ENCODE data around the gene NCBP3.
"Not testable (repeated sequence)": the region's sequence is repeated elsewhere in the genome, so short reads cannot be mapped to it uniquely, and the experiment has no call there.

The NCBP3 gene

DNA sequence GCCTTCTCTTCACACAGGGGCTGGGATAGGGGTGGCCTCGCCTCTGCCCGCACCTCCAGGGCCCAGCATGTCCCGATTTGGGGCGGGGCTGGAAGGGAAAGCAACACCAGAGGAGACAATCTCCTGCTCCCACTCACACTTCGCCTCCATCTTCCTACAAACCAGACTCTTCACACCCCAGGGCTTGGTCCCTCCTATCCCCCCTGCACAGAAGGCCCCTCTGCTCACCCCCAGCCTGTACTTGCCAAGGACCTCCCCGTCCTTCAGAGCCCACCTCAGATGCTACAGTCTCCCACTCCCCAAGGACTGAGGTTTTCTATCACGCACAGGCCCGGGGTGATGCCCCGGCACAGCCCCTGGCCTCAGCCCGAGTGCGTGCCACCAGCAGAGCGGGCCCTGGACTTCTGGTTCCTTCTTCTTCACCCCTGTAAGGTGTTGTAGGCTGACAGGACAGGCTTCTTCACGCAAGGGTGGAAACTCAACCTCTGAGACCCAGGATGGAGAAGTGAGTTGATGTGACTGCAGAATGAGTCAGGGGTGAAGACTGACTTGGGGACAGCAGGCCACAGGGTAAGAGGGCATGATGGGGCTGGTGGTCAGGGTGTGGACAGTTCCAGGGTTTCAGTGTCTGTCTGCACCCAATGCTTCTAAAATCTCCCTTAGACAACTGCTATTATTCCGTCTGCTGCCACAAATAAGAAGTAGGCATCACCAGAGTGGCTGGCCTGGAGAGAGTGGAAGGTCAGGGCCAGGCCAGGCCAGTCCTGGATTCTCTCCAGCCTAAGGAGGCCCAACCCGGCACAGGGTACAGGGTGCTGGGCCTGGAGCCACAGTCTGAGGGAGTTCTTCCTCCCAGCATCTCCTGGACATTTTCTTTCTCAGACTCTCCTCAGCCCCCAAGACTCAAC is 47.5 kb downstream of the NCBP3 start:
- ATAC-seq: no peak
- DNase-seq (ENCODE audit: low spot score in 2 of 2): no peak

DNA sequence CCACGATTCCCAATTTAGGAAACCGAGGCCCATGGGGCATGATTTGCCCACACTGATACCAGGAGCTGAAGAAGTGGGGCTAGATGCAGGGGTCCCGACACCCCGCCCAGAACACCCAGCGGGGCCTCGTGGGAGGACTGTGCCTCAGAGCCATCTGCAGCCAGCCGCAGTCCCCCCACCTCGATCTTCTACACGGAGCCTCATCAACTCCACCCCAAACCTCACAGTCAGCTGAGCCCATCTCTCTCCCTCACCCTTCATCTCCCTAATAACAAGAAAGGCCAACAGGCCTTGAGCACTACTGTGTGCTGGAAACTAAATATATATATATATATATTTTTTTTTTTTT is 49.2 kb downstream of the NCBP3 start:
- H3K27ac Mint-ChIP-seq: peak overlapping the region; percentile 97
- peaks cover 74% of the 10 kb centered on the region for H3K4me1 Mint-ChIP-seq
- peak overlapping the region; percentile 80 for H3K4me3 Mint-ChIP-seq
- ATAC-seq (peak; percentile 38), DNase-seq (ENCODE audit: low spot score in 2 of 2) (no peak)
- peaks cover 51% of the 10 kb centered on the region for H3K36me3 Mint-ChIP-seq
- no peaks in the 10 kb centered on the region for H3K9me3 Mint-ChIP-seq

More for the DNA sequence above, 47.5 kb downstream of the NCBP3 start:
- Mint-ChIP-seq H3K4me1 (peaks cover 75% of the 10 kb centered on the region), H3K9me3 (no peaks in the 10 kb centered on the region), H3K27ac (peak overlapping the region; percentile 89), H3K36me3 (peaks cover 47% of the 10 kb centered on the region), H3K4me3 (peak overlapping the region; percentile 80)

- peak; percentile 72 to 96 for DNase-seq (ENCODE audit: low spot score in 2 of 2)
- Mint-ChIP-seq H3K36me3 (peaks cover 56% of the 10 kb centered on the region), H3K4me3 (peak overlapping the region; percentile 80), H3K4me1 (peaks cover 78% of the 10 kb centered on the region), H3K9me3 (no peaks in the 10 kb centered on the region), H3K27ac (peak overlapping the region; percentile 97)
- peak; percentile 88 for ATAC-seq
These were observed 49.8 kb downstream of the NCBP3 start for GRCh38 chr17:3796110-3796821.

GRCh38 chr17:3795390-3796102 is 50.5 kb downstream of the NCBP3 start:
- DNase-seq (ENCODE audit: low spot score in 2 of 2): no peak
- Mint-ChIP-seq H3K4me1 (peaks cover 73% of the 10 kb centered on the region), H3K9me3 (no peaks in the 10 kb centered on the region), H3K4me3 (peak overlapping the region; percentile 80), H3K27ac (peak overlapping the region; percentile 97), H3K36me3 (peaks cover 59% of the 10 kb centered on the region)
- ATAC-seq: peak; percentile 44

DNA sequence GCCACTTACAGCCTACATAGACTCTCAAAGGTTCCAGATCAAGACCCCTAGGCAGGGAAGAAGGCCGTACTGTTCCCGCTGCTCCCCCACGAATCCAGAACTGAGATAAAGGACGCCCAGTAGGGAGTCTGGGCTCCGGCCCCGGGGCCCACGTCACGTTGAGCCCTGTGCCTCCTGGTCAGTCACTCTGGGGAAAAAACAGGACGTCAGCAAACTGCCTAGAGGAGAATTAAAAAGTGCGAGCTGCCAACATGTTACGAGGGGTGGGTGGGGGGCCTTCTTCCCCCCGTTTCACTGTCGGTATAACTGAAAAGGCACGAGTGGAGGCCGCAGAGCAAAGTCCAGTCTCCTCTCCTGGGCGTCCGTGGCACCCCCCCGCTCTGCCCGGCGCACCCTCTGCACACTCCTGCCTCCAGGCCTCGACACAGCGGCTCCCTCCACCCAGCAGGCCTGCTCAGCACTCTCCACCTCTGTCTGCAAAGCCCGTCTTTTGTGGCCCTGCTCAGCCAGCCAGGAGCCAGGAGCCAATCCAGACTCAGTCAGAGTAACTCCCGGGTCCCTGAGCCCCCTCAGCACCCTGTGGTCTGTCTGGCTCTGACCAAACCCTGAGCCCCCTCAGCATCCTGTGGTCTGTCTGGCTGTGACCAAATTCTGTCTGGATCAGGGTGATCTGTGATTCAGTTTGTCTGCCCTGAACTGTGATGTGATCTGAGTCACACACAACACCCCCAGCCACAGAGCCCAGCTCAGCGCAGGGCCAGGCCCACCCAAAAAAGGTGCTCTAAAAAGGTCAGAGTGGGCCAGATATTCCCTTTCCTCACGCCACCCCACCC is 51.3 kb downstream of the NCBP3 start:
- peaks cover 77% of the 10 kb centered on the region for H3K4me1 Mint-ChIP-seq
- peak overlapping the region; percentile 97 for H3K27ac Mint-ChIP-seq
- H3K4me3 Mint-ChIP-seq: peak overlapping the region; percentile 80
- no peaks in the 10 kb centered on the region for H3K9me3 Mint-ChIP-seq
- DNase-seq (ENCODE audit: low spot score in 2 of 2) (peak; percentile 58 to 88), ATAC-seq (peak; percentile 80)
- peaks cover 67% of the 10 kb centered on the region for H3K36me3 Mint-ChIP-seq

- peaks cover 81% of the 10 kb centered on the region for H3K4me1 Mint-ChIP-seq
- peak overlapping the region; percentile 97 for H3K27ac Mint-ChIP-seq
- H3K36me3 Mint-ChIP-seq: peaks cover 73% of the 10 kb centered on the region
- not testable (repeated sequence) for ATAC-seq; DNase-seq (ENCODE audit: low spot score in 2 of 2); H3K9me3 Mint-ChIP-seq
- peak overlapping the region; percentile 80 for H3K4me3 Mint-ChIP-seq
These were observed 51.9 kb downstream of the NCBP3 start for GRCh38 chr17:3794152-3794551.

DNA sequence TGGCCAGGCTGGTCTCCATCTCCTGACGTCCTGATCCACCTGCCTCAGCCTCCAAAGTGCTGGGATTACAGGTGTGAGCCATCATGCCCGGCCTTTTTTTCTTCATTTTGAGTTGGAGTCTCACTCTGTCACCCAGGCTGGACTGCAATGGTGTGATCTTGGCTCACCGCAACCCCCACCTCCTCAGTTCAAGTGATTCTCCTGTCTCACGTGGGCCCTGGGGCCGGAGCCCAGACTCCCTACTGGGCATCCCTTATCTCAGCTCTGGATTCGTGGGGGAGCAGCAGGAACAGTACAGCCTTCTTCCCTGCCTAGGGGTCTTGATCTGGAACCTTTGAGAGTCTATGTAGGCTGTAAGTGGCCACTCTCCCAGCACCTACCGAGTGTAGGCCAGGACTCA is 52.8 kb downstream of the NCBP3 start:
- H3K36me3 Mint-ChIP-seq: peaks cover 74% of the 10 kb centered on the region
- not testable (repeated sequence) for DNase-seq (ENCODE audit: low spot score in 2 of 2); H3K27ac Mint-ChIP-seq; H3K4me3 Mint-ChIP-seq; ATAC-seq; H3K9me3 Mint-ChIP-seq
- H3K4me1 Mint-ChIP-seq: peaks cover 77% of the 10 kb centered on the region

GRCh38 chr17:3792481-3792880 is 53.6 kb downstream of the NCBP3 start:
- ATAC-seq: no peak

DNA sequence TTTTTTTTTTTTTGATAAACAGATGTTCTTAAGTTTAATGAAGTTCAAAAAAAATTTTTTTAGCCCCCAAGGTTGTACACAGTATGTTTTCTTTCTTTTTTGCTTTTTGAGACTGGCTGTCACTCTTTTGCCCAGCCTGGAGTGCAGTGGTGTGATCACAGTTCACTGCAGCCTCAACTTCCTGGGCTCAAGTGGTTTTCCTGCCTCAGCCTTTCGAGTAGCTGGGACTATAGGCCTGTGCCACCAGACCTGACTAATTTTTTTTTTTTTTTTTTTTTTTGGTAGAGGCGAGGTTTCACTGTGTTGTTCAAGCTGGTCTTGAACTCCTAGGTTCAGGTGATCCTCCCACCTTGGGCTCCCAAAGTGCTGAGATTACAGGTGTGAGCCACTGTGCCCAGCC is 57.8 kb downstream of the NCBP3 start:
- DNase-seq (ENCODE audit: low spot score in 2 of 2) (no peak), ATAC-seq (peak; percentile 45)
- H3K36me3 Mint-ChIP-seq: peaks cover 40% of the 10 kb centered on the region
- H3K27ac Mint-ChIP-seq: peak overlapping the region; percentile 52
- no peaks in the 10 kb centered on the region for H3K9me3 Mint-ChIP-seq
- no peak overlapping the region for H3K4me3 Mint-ChIP-seq
- peaks cover 53% of the 10 kb centered on the region for H3K4me1 Mint-ChIP-seq

More at GRCh38 chr17:3792481-3792880, 53.6 kb downstream of the NCBP3 start:
- DNase-seq (ENCODE audit: low spot score in 2 of 2): no peak
- peaks cover 71% of the 10 kb centered on the region for H3K36me3 Mint-ChIP-seq
- H3K4me3 Mint-ChIP-seq: no peak overlapping the region
- no peak overlapping the region for H3K27ac Mint-ChIP-seq
- peaks cover 76% of the 10 kb centered on the region for H3K4me1 Mint-ChIP-seq
- no peaks in the 10 kb centered on the region for H3K9me3 Mint-ChIP-seq

GRCh38 chr17:3785323-3785722 is 60.7 kb downstream of the NCBP3 start:
- not testable (repeated sequence) for H3K4me3 Mint-ChIP-seq; ATAC-seq; DNase-seq (ENCODE audit: low spot score in 2 of 2); H3K9me3 Mint-ChIP-seq
- peaks cover 32% of the 10 kb centered on the region for H3K4me1 Mint-ChIP-seq
- peaks cover 22% of the 10 kb centered on the region for H3K36me3 Mint-ChIP-seq
- H3K27ac Mint-ChIP-seq: peak overlapping the region; percentile 20

DNA sequence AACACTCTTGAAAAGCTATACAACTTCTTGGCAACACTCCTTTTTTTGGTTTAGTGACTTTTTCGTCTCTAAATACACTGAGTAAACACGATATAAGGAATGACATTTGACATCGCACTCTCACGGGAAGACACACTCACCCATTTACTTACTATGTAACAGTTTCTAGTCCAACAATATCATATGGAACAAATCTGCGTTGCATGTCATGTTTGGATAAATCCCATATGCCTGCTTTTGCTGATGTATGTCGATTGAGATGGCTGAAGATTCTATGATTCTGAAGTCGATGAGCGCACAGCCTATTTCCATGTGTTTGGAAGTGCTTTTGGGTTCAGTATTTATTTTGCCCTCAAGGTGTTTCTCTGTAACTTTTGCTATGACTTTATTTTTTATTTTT is 63.3 kb downstream of the NCBP3 start:
- ATAC-seq: no peak
- Mint-ChIP-seq H3K4me3 (no peak overlapping the region), H3K36me3 (no peaks in the 10 kb centered on the region)

GRCh38 chr17:3780986-3781385 is 65.1 kb downstream of the NCBP3 start:
- ATAC-seq: no peak
- no peaks in the 10 kb centered on the region for H3K9me3 Mint-ChIP-seq
- H3K4me1 Mint-ChIP-seq: peaks cover 8% of the 10 kb centered on the region
- no peak overlapping the region for H3K4me3 Mint-ChIP-seq
- peak overlapping the region; percentile 70 for H3K27ac Mint-ChIP-seq
- peaks cover 5% of the 10 kb centered on the region for H3K36me3 Mint-ChIP-seq
- DNase-seq (ENCODE audit: low spot score in 2 of 2): no peak

More for the DNA sequence above, 63.3 kb downstream of the NCBP3 start:
- Mint-ChIP-seq H3K9me3 (no peaks in the 10 kb centered on the region), H3K27ac (no peak overlapping the region), H3K4me1 (peaks cover 11% of the 10 kb centered on the region)
- no peak for DNase-seq (ENCODE audit: low spot score in 2 of 2)

DNA sequence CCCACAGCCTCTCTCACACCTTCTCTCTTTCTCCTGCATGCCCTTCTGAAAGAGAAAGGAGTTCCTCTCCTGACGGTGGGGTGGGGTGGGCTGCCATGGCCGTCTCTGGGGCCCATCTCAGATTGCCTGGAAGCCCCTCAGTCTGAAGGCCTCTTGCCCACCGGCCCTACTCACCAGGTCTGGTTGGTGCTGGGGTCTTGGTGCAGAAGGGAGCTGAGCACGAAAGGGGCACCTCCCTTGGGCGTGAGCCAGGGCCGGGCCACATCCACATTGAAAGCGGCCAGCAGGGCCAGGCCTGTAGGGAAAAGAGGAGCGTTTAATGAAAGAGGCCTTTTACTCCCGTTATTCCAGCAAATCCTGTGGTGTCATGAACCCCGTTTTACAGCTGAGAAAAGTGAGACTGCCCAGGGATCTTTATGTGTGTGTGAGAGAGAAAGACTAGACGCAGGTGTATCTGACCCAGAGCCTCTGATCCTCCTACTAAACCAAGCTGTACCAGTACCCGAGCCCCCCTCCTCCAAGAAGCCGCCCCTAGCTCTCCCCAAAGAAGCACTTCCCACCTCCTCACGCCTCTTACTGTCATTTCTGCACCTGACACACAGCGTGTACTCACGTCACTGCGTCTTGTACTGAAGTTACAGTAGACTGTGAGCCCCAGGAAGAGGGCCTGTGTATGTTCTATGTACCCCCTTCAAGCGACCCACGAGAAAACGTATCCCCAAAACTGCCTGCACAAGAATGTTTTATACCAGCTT is 68.5 kb downstream of the NCBP3 start:
- Mint-ChIP-seq H3K27ac (peak overlapping the region; percentile 53), H3K9me3 (no peaks in the 10 kb centered on the region), H3K4me1 (peaks cover 3% of the 10 kb centered on the region), H3K36me3 (peaks cover 5% of the 10 kb centered on the region), H3K4me3 (no peak overlapping the region)
- DNase-seq (ENCODE audit: low spot score in 2 of 2) (no peak), ATAC-seq (no peak)

- DNase-seq (ENCODE audit: low spot score in 2 of 2): no peak
- peaks cover 11% of the 10 kb centered on the region for H3K36me3 Mint-ChIP-seq
- ATAC-seq: no peak
- peaks cover 36% of the 10 kb centered on the region for H3K4me1 Mint-ChIP-seq
- no peak overlapping the region for H3K27ac Mint-ChIP-seq
- no peaks in the 10 kb centered on the region for H3K9me3 Mint-ChIP-seq
- H3K4me3 Mint-ChIP-seq: no peak overlapping the region
These were observed 72.1 kb downstream of the NCBP3 start for GRCh38 chr17:3773966-3774365.

All from stimulated activated effector memory CD8-positive, alpha-beta T cell treated with anti-CD3 and anti-CD28 coated beads, Interleukin-12 subunit alpha, Interleukin-12 subunit beta, amount 100 ng/mL, for 72 hours (primary cell).